HCT116 (cell line): ENCODE results near the gene SLC6A7. TPM values are rescaled to one million over a fixed set of nuclear protein-coding genes. Genes with fewer than 3 reads are reported as not detected.

ENCODE experiments used
- ATAC-seq: fragments of 200-7000 bp; cut with Tn5 transposase; 2 replicates; pipeline ENCODE4 v1.9.1; 2020; ENCODE audit warnings: mild to moderate bottlenecking, moderate library complexity
- BruUV-seq: library from RNA; stranded (reverse); fragments of 400-500 nt; replicated peaks from 2 replicates; lab custom pipeline; 2021; lab: Mats Ljungman, UMichigan
- CTCF ChIA-PET: fragments of 300-600 bp; sonication (Branson Sonifier 250); formaldehyde crosslinking; loops from one replicate; lab custom pipeline; 2021; ENCODE audit warnings: antibody characterized with exemption; lab: Charles Lee
- POLR2A ChIA-PET: fragments of 300-600, 350-600 bp; sonication (Branson Sonifier 250); formaldehyde crosslinking; loops from one replicate; lab custom pipeline; 2021; ENCODE audit warnings: antibody characterized with exemption; lab: Charles Lee
- RAD21 ChIA-PET, 2 experiments: fragments of 300-600 bp; sonication (Branson Sonifier 250); formaldehyde crosslinking; loops; one replicate each; lab custom pipeline; 2023; ENCODE audit warnings: low total read pairs in 2 of 2; ENCODE audit not compliant: uncharacterized antibody in 2 of 2, unreplicated experiment in 2 of 2, low non-redundant PET in 1 of 2; lab: Charles Lee
- DNase-seq: peaks from one replicate; pipeline ENCODE4 v3.0.0-alpha.2; 2010; ENCODE audit warnings: low read depth, low spot score
- H2AFZ ChIP-seq: fragments of 200-600 bp; shearing (Covaris generic), sonication (generic); 2 replicates; pipeline ENCODE4 v1.6.1; 2017; ENCODE audit warnings: low read depth, mixed run types, mixed read lengths, antibody characterized with exemption, low read length; ENCODE audit not compliant: poor library complexity, severe bottlenecking
- H3K27ac ChIP-seq: 2 replicates; pipeline ENCODE4 v1.5.1; 2012; ENCODE audit warnings: low read depth, low read length
- H3K27me3 ChIP-seq: fragments of 200-600 bp; sonication (generic); 2 replicates; pipeline ENCODE4 v1.6.1; 2016; ENCODE audit warnings: mixed run types, low read length, mixed read lengths; ENCODE audit not compliant: insufficient read depth
- H3K36me3 ChIP-seq, 2 experiments: fragments of 200-500 bp in 1 of 2; fragments of 200-600 bp in 1 of 2; sonication (Bioruptor generic) in 1 of 2; sonication (generic) in 1 of 2; 2 replicates each; pipeline versions ENCODE4 v1.5.1 to v1.6.1; 2014 to 2016; ENCODE audit warnings: low read length in 2 of 2, inconsistent platforms in 1 of 2, mixed read lengths in 1 of 2, mixed run types in 1 of 2; ENCODE audit not compliant: insufficient read depth in 2 of 2, control insufficient read depth in 1 of 2
- H3K4me1 ChIP-seq, 2 experiments: fragments of 200-600 bp in 1 of 2; sonication (generic) in 1 of 2; 2 replicates each; pipeline versions ENCODE4 v1.5.1 to v1.6.1; 2012 to 2017; ENCODE audit warnings: low read length in 2 of 2, inconsistent platforms in 1 of 2, mild to moderate bottlenecking in 1 of 2, mixed read lengths in 1 of 2, mixed run types in 1 of 2, moderate library complexity in 1 of 2; ENCODE audit not compliant: insufficient read depth in 2 of 2, control insufficient read depth in 1 of 2
- H3K4me2 ChIP-seq: fragments of 200-600 bp; sonication (generic); 2 replicates; pipeline ENCODE4 v1.6.1; 2017; ENCODE audit warnings: mixed run types, low read length, mixed read lengths
- H3K4me3 ChIP-seq, 2 experiments: fragments of 200-600 bp in 1 of 2; sonication (generic) in 1 of 2; replicated peaks in 1 of 2; 2 replicates each; pipeline ENCODE4 v1.5.1; 2011 to 2016; ENCODE audit warnings: low read length in 2 of 2, control low read depth in 1 of 2, low read depth in 1 of 2, mild to moderate bottlenecking in 1 of 2, mixed read lengths in 1 of 2, mixed run types in 1 of 2
- H3K79me2 ChIP-seq: fragments of 200-600 bp; sonication (generic); 2 replicates; pipeline ENCODE4 v1.6.1; 2017; ENCODE audit warnings: mild to moderate bottlenecking, mixed run types, low read length, moderate library complexity, mixed read lengths; ENCODE audit not compliant: insufficient read depth
- H3K9ac ChIP-seq: fragments of 200-600 bp; sonication (generic); 2 replicates; pipeline ENCODE4 v1.6.1; 2016; ENCODE audit warnings: low read length, mixed read lengths
- H3K9me2 ChIP-seq: fragments of 200-600 bp; sonication (generic), shearing (Covaris generic); 2 replicates; pipeline ENCODE4 v1.6.1; 2017; ENCODE audit warnings: mixed run types, mild to moderate bottlenecking, moderate library complexity; ENCODE audit not compliant: insufficient read depth
- H3K9me3 ChIP-seq, 2 experiments: fragments of 200-500 bp in 1 of 2; fragments of 200-600 bp in 1 of 2; sonication (Bioruptor generic) in 1 of 2; sonication (generic) in 1 of 2; 2 replicates each; pipeline ENCODE4 v1.6.1; 2014 to 2017; ENCODE audit warnings: low read length in 2 of 2, mixed read lengths in 2 of 2, inconsistent platforms in 1 of 2, low read depth in 1 of 2, mild to moderate bottlenecking in 1 of 2, mixed run types in 1 of 2, moderate library complexity in 1 of 2; ENCODE audit not compliant: control insufficient read depth in 1 of 2, insufficient read depth in 1 of 2
- H4K20me1 ChIP-seq: fragments of 200-600 bp; sonication (generic), shearing (Covaris generic); 2 replicates; pipeline ENCODE4 v1.6.1; 2017; ENCODE audit warnings: mixed run types, mild to moderate bottlenecking, moderate library complexity; ENCODE audit not compliant: insufficient read depth
- CBX3 ChIP-seq: IDR thresholded peaks from 2 replicates; pipeline ENCODE4 v1.6.1; 2012; ENCODE audit warnings: low read depth
- EZH2phosphoT487 ChIP-seq: fragments of 200-600 bp; IDR thresholded peaks from 2 replicates; pipeline ENCODE4 v1.6.1; 2018; ENCODE audit warnings: antibody characterized with exemption, borderline replicate concordance
- JUND ChIP-seq: IDR thresholded peaks from 2 replicates; pipeline ENCODE4 v1.6.1; 2012
- POLR2AphosphoS5 ChIP-seq: IDR thresholded peaks from 2 replicates; pipeline ENCODE4 v1.6.1; 2011; ENCODE audit warnings: mild to moderate bottlenecking, low read depth, low read length, moderate library complexity
- REST ChIP-seq: IDR thresholded peaks from 2 replicates; pipeline ENCODE4 v1.6.1; 2012; ENCODE audit warnings: low read depth
- SIN3A ChIP-seq: IDR thresholded peaks from 2 replicates; pipeline ENCODE4 v1.6.1; 2012; ENCODE audit warnings: low read depth
- TCF7L2 ChIP-seq: IDR thresholded peaks from 2 replicates; pipeline ENCODE4 v1.7.0; 2011; ENCODE audit warnings: borderline replicate concordance, inconsistent platforms; ENCODE audit not compliant: insufficient read depth, insufficient read length; ENCODE audit errors: extremely low read depth
- ZFX ChIP-seq: fragments of 450-650 bp; IDR thresholded peaks from 2 replicates; pipeline ENCODE4 v1.6.1; 2017
- ZNF274 ChIP-seq: fragments of 200-500 bp; sonication (Bioruptor generic); IDR thresholded peaks from 2 replicates; pipeline ENCODE4 v1.6.1; 2014; ENCODE audit warnings: mild to moderate bottlenecking, low read depth, low read length, inconsistent platforms
- intact Hi-C: fragments of 100-400 bp; cut with micrococcal nuclease; formaldehyde crosslinking; loops from 2 replicates; pipeline ENCODE4 v1.10.0; 2022
- total RNA-seq: library from RNA; stranded (reverse); gene quantifications from one replicate; pipeline ENCODE4 v1.2.1, GENCODE V29; 2021; ENCODE audit not compliant: unreplicated experiment
- TF ChIP-seq, protein P1 (sequence below): IDR thresholded peaks from 2 replicates; pipeline ENCODE4 v1.6.1; 2011; ENCODE audit warnings: mild to moderate bottlenecking, low read length, moderate library complexity; ENCODE audit not compliant: insufficient replicate concordance; ENCODE audit errors: extremely low read depth
- TF ChIP-seq, protein P2 (sequence below): IDR thresholded peaks from 2 replicates; pipeline ENCODE4 v1.6.1; 2012

SLC6A7 gene
- total RNA-seq, 1 experiment from 2014 or later: not detected

DNA sequence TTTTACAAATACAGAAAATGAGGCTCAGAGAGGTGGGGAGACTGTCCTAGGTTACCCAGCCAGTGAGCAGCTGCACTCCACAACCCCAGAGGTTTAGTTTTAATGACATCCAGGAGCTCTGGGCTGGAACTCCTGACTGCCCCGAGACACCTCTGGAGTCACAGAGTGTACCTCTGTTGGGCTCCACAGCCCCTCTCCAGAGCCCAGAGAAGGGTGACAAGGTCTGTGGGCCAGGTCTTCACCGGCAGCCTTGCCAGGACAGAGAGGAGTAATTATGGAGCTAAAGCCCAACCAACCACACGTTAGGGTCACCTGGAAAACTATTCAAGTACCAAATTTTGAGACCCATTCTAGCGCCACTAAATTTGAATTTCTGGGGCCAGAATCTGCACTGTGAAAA is 12.1 kb upstream of the SLC6A7 start:
- POLR2A ChIA-PET: no interaction called here
- H3K9me2 ChIP-seq: no peaks in the 10 kb centered on the region
- RAD21 ChIA-PET: no interaction called here
- intact Hi-C loops: no loop called here
- H3K27me3 ChIP-seq: no peaks in the 10 kb centered on the region
- H4K20me1 ChIP-seq: no peaks in the 10 kb centered on the region
- CTCF ChIA-PET: interaction anchor here (0.9 kb wide), 1 partner anchor 41 kb away, joined by 3 read pairs; no protein-coding TSS in a partner anchor
- ATAC-seq: no peak
- no peak for DNase-seq
- H2AFZ ChIP-seq: no peak overlapping the region
- no peaks in the 10 kb centered on the region for H3K79me2 ChIP-seq
- no peaks in the 10 kb centered on the region for H3K9me3 ChIP-seq
- no peak for TF ChIP-seq ZNF274
- TF ChIP-seq, protein P1, sequence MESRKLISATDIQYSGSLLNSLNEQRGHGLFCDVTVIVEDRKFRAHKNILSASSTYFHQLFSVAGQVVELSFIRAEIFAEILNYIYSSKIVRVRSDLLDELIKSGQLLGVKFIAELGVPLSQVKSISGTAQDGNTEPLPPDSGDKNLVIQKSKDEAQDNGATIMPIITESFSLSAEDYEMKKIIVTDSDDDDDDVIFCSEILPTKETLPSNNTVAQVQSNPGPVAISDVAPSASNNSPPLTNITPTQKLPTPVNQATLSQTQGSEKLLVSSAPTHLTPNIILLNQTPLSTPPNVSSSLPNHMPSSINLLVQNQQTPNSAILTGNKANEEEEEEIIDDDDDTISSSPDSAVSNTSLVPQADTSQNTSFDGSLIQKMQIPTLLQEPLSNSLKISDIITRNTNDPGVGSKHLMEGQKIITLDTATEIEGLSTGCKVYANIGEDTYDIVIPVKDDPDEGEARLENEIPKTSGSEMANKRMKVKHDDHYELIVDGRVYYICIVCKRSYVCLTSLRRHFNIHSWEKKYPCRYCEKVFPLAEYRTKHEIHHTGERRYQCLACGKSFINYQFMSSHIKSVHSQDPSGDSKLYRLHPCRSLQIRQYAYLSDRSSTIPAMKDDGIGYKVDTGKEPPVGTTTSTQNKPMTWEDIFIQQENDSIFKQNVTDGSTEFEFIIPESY: no peak
- no peak for TF ChIP-seq TCF7L2
- no peak for TF ChIP-seq POLR2AphosphoS5
- no peak for TF ChIP-seq JUND
- TF ChIP-seq CBX3: no peak
- TF ChIP-seq EZH2phosphoT487: no peak
- no peak for TF ChIP-seq REST
- no peak for TF ChIP-seq ZFX
- TF ChIP-seq SIN3A: no peak
- TF ChIP-seq, protein P2, sequence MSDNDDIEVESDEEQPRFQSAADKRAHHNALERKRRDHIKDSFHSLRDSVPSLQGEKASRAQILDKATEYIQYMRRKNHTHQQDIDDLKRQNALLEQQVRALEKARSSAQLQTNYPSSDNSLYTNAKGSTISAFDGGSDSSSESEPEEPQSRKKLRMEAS: no peak
- H3K9ac ChIP-seq: no peak overlapping the region
- no peaks in the 10 kb centered on the region for H3K4me1 ChIP-seq
- no peak overlapping the region for H3K4me3 ChIP-seq
- no peak overlapping the region for H3K4me2 ChIP-seq
- no peak overlapping the region for H3K27ac ChIP-seq
- H3K36me3 ChIP-seq: no peaks in the 10 kb centered on the region
- BruUV-seq: no TSS peak
